Liver (tissue), 9 donors: ENCODE data around the gene CFAP74. TPM values are rescaled to one million over a fixed set of nuclear protein-coding genes. Genes with fewer than 3 reads are reported as not detected.

ENCODE experiments used
- DNase-seq: peaks from one replicate; pipeline ENCODE4 v3.0.0-alpha.2; 2017; ENCODE audit warnings: low spot score
- H3K27ac ChIP-seq, 2 donors: one replicate each; pipeline ENCODE4 v1.7.0; 2013; ENCODE audit warnings: inconsistent platforms in 2 of 2, low read length in 2 of 2, control low read depth in 1 of 2, low read depth in 1 of 2, mild to moderate bottlenecking in 1 of 2
- H3K27me3 ChIP-seq, 4 donors: one replicate each; pipeline versions ENCODE4 v1.6.1 to v1.7.0; 2013; ENCODE audit warnings: low read length in 3 of 4, inconsistent platforms in 1 of 4, mild to moderate bottlenecking in 1 of 4, moderate library complexity in 1 of 4; ENCODE audit not compliant: control insufficient read depth in 4 of 4, insufficient read depth in 4 of 4
- H3K36me3 ChIP-seq, 4 donors: one replicate each; pipeline versions ENCODE4 v1.6.1 to v1.7.0; 2013; ENCODE audit warnings: low read length in 3 of 4, mild to moderate bottlenecking in 3 of 4, low read depth in 1 of 4, moderate library complexity in 1 of 4; ENCODE audit not compliant: control insufficient read depth in 4 of 4, insufficient read depth in 3 of 4
- H3K4me1 ChIP-seq, 4 donors: one replicate each; pipeline versions ENCODE4 v1.6.1 to v1.7.0; 2013; ENCODE audit warnings: low read length in 3 of 4, mild to moderate bottlenecking in 3 of 4, moderate library complexity in 1 of 4; ENCODE audit not compliant: control insufficient read depth in 4 of 4, insufficient read depth in 4 of 4
- H3K4me3 ChIP-seq, 3 donors: one replicate each; pipeline versions ENCODE4 v1.6.1 to v1.7.0; 2013; ENCODE audit warnings: low read length in 3 of 3, control low read depth in 1 of 3, low read depth in 1 of 3, mild to moderate bottlenecking in 1 of 3
- H3K9ac ChIP-seq, 2 donors: one replicate each; pipeline ENCODE4 v1.7.0; 2013; ENCODE audit warnings: low read length in 2 of 2, mild to moderate bottlenecking in 2 of 2, moderate library complexity in 2 of 2, control low read depth in 1 of 2, low read depth in 1 of 2
- H3K9me3 ChIP-seq, 4 donors: one replicate each; pipeline versions ENCODE4 v1.6.1 to v1.7.0; 2013; ENCODE audit warnings: low read length in 3 of 4; ENCODE audit not compliant: control insufficient read depth in 4 of 4
- ATF3 ChIP-seq: IDR thresholded peaks from 2 replicates; pipeline ENCODE4 v1.6.1; 2016; ENCODE audit warnings: antibody characterized with exemption
- CTCF ChIP-seq: fragments of 150-350 bp; IDR thresholded peaks from 2 replicates; pipeline ENCODE4 v1.5.1; 2017; ENCODE audit warnings: improper control_type of control experiment, low read depth, low read length; ENCODE audit not compliant: missing input control
- FOXA1 ChIP-seq: IDR thresholded peaks from 2 replicates; pipeline ENCODE4 v1.6.1; 2016; ENCODE audit warnings: antibody characterized with exemption
- GABPA ChIP-seq, 2 donors: IDR thresholded peaks in 1 of 2; conservative IDR thresholded peaks in 1 of 2; 2 replicates each; pipeline ENCODE4 v1.6.1; 2016; ENCODE audit warnings: antibody characterized with exemption in 2 of 2, mild to moderate bottlenecking in 1 of 2, moderate library complexity in 1 of 2
- HNF4A ChIP-seq, 2 donors: conservative IDR thresholded peaks; 2 replicates each; pipeline ENCODE4 v1.6.1; 2016; ENCODE audit warnings: antibody characterized with exemption in 2 of 2, mild to moderate bottlenecking in 2 of 2
- HNF4G ChIP-seq: IDR thresholded peaks from 2 replicates; pipeline ENCODE4 v1.6.1; 2016; ENCODE audit warnings: antibody characterized with exemption
- JUND ChIP-seq, 2 donors: IDR thresholded peaks; 2 replicates each; pipeline ENCODE4 v1.6.1; 2016; ENCODE audit warnings: antibody characterized with exemption in 2 of 2
- MAX ChIP-seq: IDR thresholded peaks from 2 replicates; pipeline ENCODE4 v1.6.1; 2016; ENCODE audit warnings: antibody characterized with exemption
- NR2F2 ChIP-seq: IDR thresholded peaks from 2 replicates; pipeline ENCODE4 v1.6.1; 2016; ENCODE audit warnings: antibody characterized with exemption
- RAD21 ChIP-seq, 2 donors: IDR thresholded peaks; 2 replicates each; pipeline ENCODE4 v1.6.1; 2016; ENCODE audit warnings: antibody characterized with exemption in 2 of 2, mild to moderate bottlenecking in 2 of 2
- REST ChIP-seq: IDR thresholded peaks from 2 replicates; pipeline ENCODE4 v1.6.1; 2016; ENCODE audit warnings: antibody characterized with exemption, mild to moderate bottlenecking
- RXRA ChIP-seq, 2 donors: IDR thresholded peaks; 2 replicates each; pipeline ENCODE4 v1.6.1; 2017 to 2018; ENCODE audit warnings: antibody characterized with exemption in 2 of 2, mild to moderate bottlenecking in 1 of 2
- SP1 ChIP-seq: IDR thresholded peaks from 2 replicates; pipeline ENCODE4 v1.6.1; 2018; ENCODE audit warnings: antibody characterized with exemption, mild to moderate bottlenecking
- TAF1 ChIP-seq: conservative IDR thresholded peaks from 2 replicates; pipeline ENCODE4 v1.6.1; 2016; ENCODE audit warnings: antibody characterized with exemption, mild to moderate bottlenecking
- YY1 ChIP-seq: IDR thresholded peaks from 2 replicates; pipeline ENCODE4 v1.6.1; 2016; ENCODE audit warnings: antibody characterized with exemption, mild to moderate bottlenecking
- WGBS: extraction: QIAGEN DNeasy Blood & Tissue Kit; methylation state at CpG from one replicate; pipeline ENCODE4 v1.1.7; 2013; 5-methylcytosine and 5-hydroxymethylcytosine counted together
- polyA plus RNA-seq, 2 donors: library from polyadenylated mRNA; stranded (reverse) in 1 of 2; unstranded in 1 of 2; fragments of 200-250 nt in 1 of 2; fragments of >200 nt in 1 of 2; fragmentation: Nextera tagmentation in 1 of 2; extraction: Ambion mirVana in 1 of 2; gene quantifications; one replicate each; pipeline versions ENCODE4 v1.2.1 to v1.2.3, GENCODE V29; 2013 to 2015
- total RNA-seq, 2 donors: library from RNA; depleted of rRNA; stranded (reverse); fragments of >200 nt; gene quantifications; one replicate each; pipeline ENCODE4 v1.2.3, GENCODE V29; 2014
- donor health status: healthy.
- donor health status: healthy.
- donor health status: healthy.
- donor health status: healthy.
- donor health status: healthy.

The CFAP74 gene
- total and polyA plus RNA-seq, 4 donors = under 0.01 to 0.31 TPM; not detected in 2

- H3K27me3 ChIP-seq = no peaks in the 10 kb centered on the region
- H3K9me3 ChIP-seq = no peaks in the 10 kb centered on the region
- H3K4me3 ChIP-seq = no peak overlapping the region
- H3K9ac ChIP-seq = no peak overlapping the region
- H3K27ac ChIP-seq = no peak overlapping the region
- WGBS = 86% methylated on average over 45 of the region's 45 CpGs
- TF ChIP-seq HNF4G (no peak), RAD21 (IDR thresholded peaks at IDR 0.05) (no peak), GABPA (IDR thresholded peaks at IDR 0.05 in 1 of 2, conservative IDR thresholded peaks at IDR 0.05 in 1 of 2) (no peak), FOXA1 (no peak), HNF4A (conservative IDR thresholded peaks at IDR 0.05) (no peak), CTCF (no peak), YY1 (no peak), TAF1 (no peak), REST (no peak), RXRA (IDR thresholded peaks at IDR 0.05) (no peak), ATF3 (no peak), MAX (no peak), NR2F2 (no peak), JUND (IDR thresholded peaks at IDR 0.05) (no peak), SP1 (no peak)
- no peak for DNase-seq
- peaks cover 10 to 29% (median 23%) of the 10 kb centered on the region in 4 donors for H3K4me1 ChIP-seq
- H3K36me3 ChIP-seq = no peaks in the 10 kb centered on the region
Measured at GRCh38 chr1:1942753-1943656, 60.6 kb downstream of the CFAP74 start.
